Measurements from ENCODE around the gene RAD51AP1.

DNA sequence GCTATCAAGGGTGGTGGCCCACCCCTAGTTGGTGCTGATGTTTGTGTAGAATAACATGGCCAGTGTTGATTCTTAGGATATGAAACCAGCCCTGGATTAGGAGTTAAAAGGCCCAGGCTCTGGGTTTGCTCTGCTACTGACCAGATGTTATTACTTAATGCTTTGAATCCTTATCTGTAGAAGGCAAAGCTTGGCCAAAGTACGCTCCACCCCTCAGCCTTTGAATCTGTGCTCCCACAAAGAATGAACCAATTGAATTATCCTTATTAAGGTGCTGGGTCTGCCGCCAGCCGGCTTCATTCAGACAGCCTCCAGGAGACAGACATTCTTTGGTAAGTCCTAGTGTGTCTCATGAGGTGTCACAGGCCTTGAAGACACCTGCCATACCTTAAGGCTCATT, 68.4 kb downstream of the RAD51AP1 start:
- TF ChIP-seq EZH2 (optimal IDR thresholded peaks at IDR 0.05; ENCODE audit: low read depth, low read length) (no peak), CTCF (IDR thresholded peaks at IDR 0.05; ENCODE audit: low read length) (no peak)
